Stimulated activated CD4-positive, alpha-beta T cell treated with anti-CD3 and anti-CD28 coated beads, Interleukin-12 subunit alpha, Interleukin-12 subunit beta, amount 100 ng/mL, for 48 hours (primary cell): Measurements from ENCODE around the gene GPR132.

Experiments used
- DNase-seq, 3 donors: peaks; one replicate each; pipeline ENCODE4 v3.0.0-alpha.2; 2020; ENCODE audit warnings: low read depth in 2 of 3, low spot score in 1 of 3

GPR132 gene

DNA sequence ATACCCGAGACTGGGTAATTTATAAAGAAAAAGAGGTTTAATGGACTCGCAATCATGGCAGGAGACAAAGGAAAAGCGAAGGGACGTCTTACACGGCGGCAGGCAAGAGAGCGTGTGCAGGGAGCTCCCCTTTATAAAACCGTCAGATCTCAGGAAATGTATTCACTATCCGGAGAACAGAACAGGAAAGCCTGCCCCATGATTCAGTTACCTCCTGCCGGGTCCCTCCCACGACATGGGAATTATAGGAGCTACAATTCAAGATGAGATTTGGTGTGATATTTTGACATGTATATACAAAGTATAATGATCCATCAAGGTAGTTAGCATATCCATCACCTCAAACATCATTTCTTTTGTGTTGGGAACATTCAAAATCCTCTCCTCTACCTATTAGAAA, 42.1 kb downstream of the GPR132 start:
- no peak for DNase-seq

- DNase-seq = no peak
Observed at GRCh38 chr14:105022276-105022670, 43.0 kb downstream of the GPR132 start.

DNA sequence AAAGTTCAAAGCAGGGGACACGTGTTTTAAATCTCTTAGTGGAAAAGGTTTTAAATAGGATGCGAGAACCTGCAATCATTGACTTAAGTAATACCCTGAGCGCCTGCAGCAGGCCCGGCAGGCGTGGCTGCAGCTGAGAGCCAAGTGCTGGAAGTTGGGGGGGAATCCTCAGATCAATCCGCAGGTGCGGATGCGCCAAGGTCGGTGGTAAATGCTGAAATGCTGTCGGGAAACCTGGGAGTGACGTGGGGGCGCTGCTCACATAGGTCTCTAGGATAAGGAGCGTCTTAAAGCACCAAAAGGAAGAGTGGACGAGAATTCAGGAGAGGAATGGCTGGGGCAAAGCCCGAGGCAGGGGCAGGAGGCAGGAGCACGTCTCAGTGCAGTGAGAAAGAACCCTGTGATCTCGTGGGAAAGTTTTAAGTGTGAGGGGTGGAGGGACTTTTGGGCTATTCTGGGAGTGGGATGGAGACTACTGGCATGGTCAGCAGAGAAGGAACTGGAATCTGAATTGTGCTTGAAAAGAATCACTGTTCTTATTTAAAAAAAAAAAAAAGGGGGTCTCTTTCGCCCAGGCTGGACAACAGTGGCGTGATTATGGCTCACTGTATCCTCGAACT, 43.5 kb downstream of the GPR132 start:
- peak in 2 of 3 donors; percentile 25 to 44 for DNase-seq

- DNase-seq = peak; percentile 94 to 99 (median 96)
Observed at GRCh38 chr14:105020815-105021655, 44.2 kb downstream of the GPR132 start, which contains the start of gene CDCA4. TSS of gene CDCA4 (minus strand) at chr14:105021083. CDS start at chr14:105011929, 9,154 bp downstream.

DNA sequence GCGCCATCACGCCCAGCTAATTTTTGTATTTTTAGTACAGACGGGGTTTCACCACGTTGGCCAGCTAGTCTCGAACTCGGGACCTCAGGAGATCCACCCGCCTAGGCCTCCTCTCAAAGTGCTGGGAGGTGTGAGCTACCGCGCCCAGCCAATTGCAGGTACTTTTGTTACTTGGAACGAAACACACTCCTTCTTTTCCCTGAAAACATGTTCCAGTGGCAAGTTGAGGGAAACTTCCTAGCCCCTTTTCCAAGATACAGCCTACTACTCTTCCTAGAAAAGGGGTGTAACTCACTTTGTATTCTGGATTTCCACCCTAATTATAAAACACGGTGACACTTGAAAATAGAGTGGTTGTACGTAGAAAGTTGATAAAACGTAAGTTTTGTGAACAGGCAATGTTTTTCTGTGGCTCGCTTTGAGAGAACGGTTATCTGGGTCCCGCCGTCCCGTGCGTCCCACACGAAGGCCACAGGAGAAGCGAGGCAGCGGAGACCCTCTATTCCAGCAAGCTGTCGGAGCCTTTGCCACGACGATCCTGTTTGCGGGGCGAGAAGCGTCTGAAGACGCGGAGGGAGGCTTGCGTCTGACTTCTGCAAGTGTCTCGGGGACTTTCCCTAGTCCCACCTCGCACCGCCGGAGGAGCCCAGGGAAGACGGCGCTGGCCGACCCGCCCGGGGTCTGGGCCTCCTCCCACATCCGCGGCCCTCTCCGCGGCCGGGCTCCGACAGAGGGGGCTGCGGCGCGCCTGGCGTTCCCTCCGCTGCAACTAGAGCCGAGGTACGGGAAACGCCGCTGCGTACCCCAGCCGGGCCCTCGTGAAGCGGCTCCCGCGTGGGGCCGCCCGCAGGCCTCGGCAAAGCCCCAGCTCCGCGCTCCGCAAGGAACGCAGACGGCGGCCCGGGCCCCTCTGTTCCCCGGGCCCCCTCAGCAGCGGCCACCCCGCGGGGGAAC, 45.1 kb downstream of the GPR132 start:
- DNase-seq = peak in 2 of 3 donors; percentile 34 to 35

DNA sequence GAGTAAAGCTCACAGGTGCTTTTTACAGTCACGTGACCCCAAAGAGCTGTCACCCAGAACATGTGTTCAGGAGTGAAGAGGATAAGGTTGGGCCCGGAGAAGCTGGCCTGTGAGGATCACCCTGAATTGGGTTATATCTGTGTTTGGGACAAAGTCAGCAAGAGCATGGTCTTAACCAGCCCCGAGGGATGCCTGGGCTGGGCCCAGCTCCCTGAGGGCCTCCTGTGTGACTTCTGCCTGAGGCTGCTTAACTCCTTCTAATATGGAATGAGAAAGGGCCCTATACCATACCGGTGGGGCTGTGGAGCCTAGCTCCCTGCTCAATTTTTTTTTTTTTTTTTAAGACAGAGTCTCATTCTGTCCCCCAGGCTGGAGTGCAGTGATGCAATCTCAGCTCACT, 46.8 kb downstream of the GPR132 start:
- no peak for DNase-seq

DNA sequence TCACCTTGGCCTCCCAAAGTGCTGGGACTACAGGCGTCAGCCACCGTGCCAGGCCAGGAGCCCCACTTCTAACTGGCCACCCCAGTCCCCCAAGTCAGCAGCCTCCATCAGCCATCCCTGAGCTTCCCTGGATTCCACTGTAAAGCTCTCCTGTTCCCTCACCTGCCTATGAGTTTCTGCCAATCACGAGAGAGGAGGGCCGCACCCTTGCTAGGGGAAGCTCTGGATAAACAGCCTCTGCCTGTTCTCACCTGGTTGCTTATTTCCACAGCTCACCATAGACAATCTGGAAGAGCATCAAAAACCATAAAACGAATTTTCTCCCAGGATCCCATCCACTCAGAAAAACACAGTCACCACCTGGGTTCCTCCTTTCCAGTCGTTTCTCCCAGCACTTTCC, 49.3 kb downstream of the GPR132 start:
- no peak for DNase-seq

- no peak for DNase-seq
Observed at GRCh38 chr14:105015242-105015641, 50.0 kb downstream of the GPR132 start.

DNA sequence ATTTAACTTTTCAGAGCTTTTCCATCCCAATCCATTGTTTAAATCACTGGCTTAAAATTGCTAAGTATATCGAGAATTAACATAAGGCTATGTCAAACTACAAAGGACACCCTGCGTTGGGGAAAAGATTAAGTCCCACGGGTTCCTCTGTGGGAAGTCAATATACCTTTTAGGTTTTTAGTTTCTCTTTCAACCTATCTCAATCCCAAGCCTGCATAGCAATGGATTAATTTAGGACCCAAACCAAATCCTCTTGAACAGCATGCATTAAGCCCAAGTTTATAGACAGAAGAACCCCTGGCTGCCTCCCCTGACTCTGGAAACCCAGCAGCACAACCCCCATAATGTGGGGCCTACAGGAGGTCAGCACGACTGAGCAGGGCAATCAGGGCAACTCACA, 50.6 kb downstream of the GPR132 start:
- DNase-seq = no peak

DNA sequence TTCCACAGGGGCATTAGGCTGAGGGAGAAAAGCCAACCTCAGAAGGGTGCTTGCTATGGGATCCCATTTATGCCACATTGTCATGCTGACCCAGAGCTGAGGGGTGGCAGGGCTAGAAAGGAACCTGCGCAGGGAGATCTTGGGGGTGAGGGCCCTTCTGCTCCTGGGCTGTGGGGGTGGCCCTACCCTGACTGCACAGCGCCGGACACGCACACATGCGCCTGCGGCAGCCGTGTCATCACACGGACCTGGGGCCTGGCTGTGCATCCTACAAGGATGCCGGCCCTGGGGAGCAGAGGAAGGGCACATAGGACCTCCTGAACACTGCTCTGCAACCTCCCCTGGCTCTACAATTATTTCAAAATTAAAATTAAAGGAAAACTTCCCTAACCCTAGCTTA, 51.2 kb downstream of the GPR132 start:
- no peak for DNase-seq

- DNase-seq = no peak
Observed at GRCh38 chr14:105013150-105013785, 52.0 kb downstream of the GPR132 start.

- no peak for DNase-seq
Observed at GRCh38 chr14:105012171-105012985, 52.9 kb downstream of the GPR132 start.

DNA sequence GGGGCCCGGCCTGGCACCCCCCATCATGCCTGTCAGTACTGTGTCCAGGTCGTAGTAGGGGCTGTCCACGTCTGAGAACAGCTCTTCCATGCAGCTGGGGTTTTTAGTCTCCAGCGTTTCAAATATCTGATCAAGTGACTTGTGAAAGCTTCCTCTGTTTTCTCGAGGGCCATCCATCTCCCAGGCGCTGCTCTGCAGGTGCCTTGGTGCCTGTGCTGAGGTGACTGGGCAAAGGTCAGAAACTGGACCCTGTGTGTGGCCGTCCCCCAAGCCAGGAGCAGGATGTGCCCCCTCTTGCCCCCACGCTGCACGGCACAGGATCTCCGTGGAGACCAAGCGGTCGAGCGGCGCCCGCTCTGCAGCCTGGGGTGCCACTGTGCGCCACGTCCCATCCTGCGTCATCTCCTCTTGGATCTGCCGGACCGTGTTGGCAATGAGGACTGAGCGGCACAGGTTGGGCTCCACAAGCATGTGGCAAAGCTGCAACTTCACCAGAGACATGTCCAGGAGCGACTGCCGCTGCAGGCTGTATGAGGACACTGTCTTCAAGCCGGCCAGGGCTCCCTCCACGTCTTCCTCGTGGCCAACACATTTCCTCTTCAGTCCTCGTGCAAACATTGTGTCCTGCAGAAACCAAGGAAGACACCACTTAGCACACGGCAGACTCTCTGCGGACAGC, 53.8 kb downstream of the GPR132 start:
- DNase-seq = no peak

GRCh38 chr14:105010891-105011291, 54.3 kb downstream of the GPR132 start:
- DNase-seq = no peak

GRCh38 chr14:105010106-105010505, 55.1 kb downstream of the GPR132 start:
- DNase-seq = no peak

GRCh38 chr14:105007593-105008264, 57.5 kb downstream of the GPR132 start:
- no peak for DNase-seq

DNA sequence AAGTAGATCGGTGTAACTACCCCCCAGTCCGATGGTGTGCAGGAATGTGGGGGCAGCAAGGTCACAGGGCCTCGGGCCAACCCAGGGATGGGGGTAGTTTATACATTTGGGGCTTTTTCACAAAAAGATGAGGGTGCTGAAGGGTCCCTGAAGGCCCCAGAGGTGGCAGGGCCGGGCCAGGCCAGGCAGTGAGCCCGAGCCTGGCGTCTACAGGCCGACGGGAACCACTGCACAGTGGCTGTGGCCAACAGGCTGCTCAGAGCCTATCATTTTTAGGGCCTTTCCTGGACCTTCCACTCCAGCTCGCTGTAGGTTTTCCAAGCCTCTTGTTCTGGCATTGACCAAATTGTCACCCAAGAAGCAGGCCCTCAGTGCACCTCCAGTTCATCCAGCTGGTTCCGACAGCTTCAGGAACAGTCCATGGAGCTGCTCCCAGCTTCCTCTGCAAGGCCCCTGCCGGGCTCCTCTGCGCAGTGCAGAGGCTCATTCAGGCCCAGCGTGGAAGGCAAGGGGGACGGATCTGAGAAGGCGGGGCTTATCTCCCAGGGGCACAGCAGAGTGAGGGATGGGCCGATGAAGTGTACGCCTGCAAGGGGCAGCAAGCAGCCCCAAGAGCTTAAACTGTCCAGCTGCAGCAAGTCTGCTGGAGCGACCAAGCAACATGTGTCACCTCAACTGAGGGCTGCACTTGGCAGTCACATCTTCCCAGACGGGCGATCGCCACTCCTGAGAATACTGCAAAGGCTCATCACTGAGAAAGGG, 58.2 kb downstream of the GPR132 start:
- DNase-seq = no peak
